ENCODE results near the gene CNGA1. TPM values are rescaled to one million over a fixed set of nuclear protein-coding genes. Genes with fewer than 3 reads are reported as not detected.

CNGA1 gene
- total and polyA plus RNA-seq, 4 experiments from 2014 or later: not detected

GRCh38 chr4:48047896-48048295 lies 31.4 kb upstream of the CNGA1 start:
- Mint-ChIP-seq H3K36me3 (no peaks in the 10 kb centered on the region), H3K4me3 (peak overlapping the region in 5 of 8 donors; percentile 14 to 89 (median 77)), H3K4me1 (peaks cover 34 to 63% (median 48%) of the 10 kb centered on the region in 4 donors), H3K9me3 (peaks cover 0 to 2% (median 0%) of the 10 kb centered on the region in 8 donors), H3K27ac (no peak overlapping the region), H3K27me3 (peaks cover 3 to 10% of the 10 kb centered on the region in 2 donors)
- no peak overlapping the region for H3K4me3 ChIP-seq (ENCODE audit: low read length in 2 of 2)
- no peaks in the 10 kb centered on the region for H3K9me3 ChIP-seq (ENCODE audit: control insufficient read depth in 1 of 2, low read length in 2 of 2)
- peaks cover 55% of the 10 kb centered on the region for H3K4me1 ChIP-seq (ENCODE audit: insufficient read depth, low read length)
- POLR2A ChIA-PET (ENCODE audit: partially characterized antibody): interaction anchor here (1.6 kb wide), 1 partner anchor 14 kb away, joined by 8 read pairs; no protein-coding TSS in a partner anchor
- no peaks in the 10 kb centered on the region for H3K27me3 ChIP-seq (ENCODE audit: insufficient read depth, low read length)
- intact Hi-C loops (cut with micrococcal nuclease): loop anchor here (1.0 kb wide), 1 partner anchor 15 kb away; no protein-coding TSS in a partner anchor
- H3K27ac ChIP-seq (ENCODE audit: low read depth, low read length): no peak overlapping the region
- H3K36me3 ChIP-seq (ENCODE audit: insufficient read depth, low read length): no peaks in the 10 kb centered on the region
- DNase-seq: no peak
- CTCF ChIA-PET (ENCODE audit: partially characterized antibody): interaction anchor here (2.2 to 11.0 kb wide), 3 partner anchors 15 to 47 kb away, joined by 5 to 140 read pairs (median 28); no protein-coding TSS in a partner anchor

DNA sequence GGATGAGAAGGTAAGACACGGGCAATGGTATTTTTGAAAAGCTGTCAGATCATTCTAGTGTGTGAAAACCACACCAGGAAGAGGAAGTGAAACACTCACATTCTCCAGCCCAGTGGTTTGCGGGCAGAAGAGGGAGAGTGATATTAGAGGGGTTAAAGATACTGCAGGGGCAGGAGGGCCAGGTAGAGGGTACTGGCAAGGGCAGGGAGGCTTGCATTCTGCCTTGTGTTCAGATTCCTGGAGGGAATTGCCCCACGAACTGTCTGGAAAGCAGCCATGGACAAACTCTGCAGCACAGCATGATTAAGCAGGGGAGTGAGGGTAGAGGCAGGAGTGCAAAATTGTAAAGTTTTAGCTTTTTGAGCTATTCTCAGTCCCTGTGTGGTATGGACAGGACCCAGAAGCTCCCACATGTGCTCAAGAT lies 31.0 kb upstream of the CNGA1 start:
- POLR2A ChIA-PET (ENCODE audit: partially characterized antibody): interaction anchor here (1.6 kb wide), 1 partner anchor 13 kb away, joined by 8 read pairs; no protein-coding TSS in a partner anchor
- no peak overlapping the region for H3K4me3 ChIP-seq (ENCODE audit: low read length in 2 of 2)
- Mint-ChIP-seq H3K4me3 (peak overlapping the region in 7 of 8 donors; percentile 46 to 90 (median 77)), H3K27me3 (peaks cover 4 to 10% of the 10 kb centered on the region in 2 donors), H3K27ac (peak overlapping the region in 4 of 7 donors; percentile 0 to 52 (median 22)), H3K36me3 (no peaks in the 10 kb centered on the region), H3K9me3 (peaks cover 0 to 2% (median 0%) of the 10 kb centered on the region in 8 donors), H3K4me1 (peaks cover 37 to 68% (median 52%) of the 10 kb centered on the region in 4 donors)
- CTCF ChIA-PET (ENCODE audit: partially characterized antibody): interaction anchor here (2.2 to 11.0 kb wide), 3 partner anchors 14 to 48 kb away, joined by 5 to 140 read pairs (median 28); no protein-coding TSS in a partner anchor
- no peaks in the 10 kb centered on the region for H3K27me3 ChIP-seq (ENCODE audit: insufficient read depth, low read length)
- no peaks in the 10 kb centered on the region for H3K9me3 ChIP-seq (ENCODE audit: control insufficient read depth in 1 of 2, low read length in 2 of 2)
- intact Hi-C loops (cut with micrococcal nuclease): loop anchor here (1.0 kb wide), 1 partner anchor 14 kb away; no protein-coding TSS in a partner anchor
- peak; percentile 40 to 67 (median 51) for DNase-seq
- H3K4me1 ChIP-seq (ENCODE audit: insufficient read depth, low read length): peaks cover 57% of the 10 kb centered on the region
- no peaks in the 10 kb centered on the region for H3K36me3 ChIP-seq (ENCODE audit: insufficient read depth, low read length)
- H3K27ac ChIP-seq (ENCODE audit: low read depth, low read length): no peak overlapping the region

- H3K36me3 Mint-ChIP-seq: no peaks in the 10 kb centered on the region
- no peak overlapping the region for H3K27ac ChIP-seq (ENCODE audit: low read depth, low read length)
- H3K4me1 Mint-ChIP-seq: peaks cover 37 to 73% (median 56%) of the 10 kb centered on the region in 4 donors
- ChIA-PET POLR2A (ENCODE audit: partially characterized antibody) (interaction anchor here (1.1 kb wide), 1 partner anchor 14 kb away, joined by 3 read pairs; no protein-coding TSS in a partner anchor), CTCF (ENCODE audit: partially characterized antibody) (interaction anchor here (1.0 to 11.0 kb wide), 4 partner anchors 13 to 63 kb away, joined by 3 to 140 read pairs (median 16); no protein-coding TSS in a partner anchor)
- H3K4me3 ChIP-seq (ENCODE audit: low read length in 2 of 2): no peak overlapping the region
- H3K9me3 Mint-ChIP-seq: no peaks in the 10 kb centered on the region
- no peak for DNase-seq
- peak overlapping the region in 4 of 8 donors; percentile 41 to 89 (median 50) for H3K4me3 Mint-ChIP-seq
- H3K27me3 ChIP-seq (ENCODE audit: insufficient read depth, low read length): no peaks in the 10 kb centered on the region
- peaks cover 7 to 15% of the 10 kb centered on the region in 2 donors for H3K27me3 Mint-ChIP-seq
- no peak overlapping the region for H3K27ac Mint-ChIP-seq
- H3K4me1 ChIP-seq (ENCODE audit: insufficient read depth, low read length): peaks cover 57% of the 10 kb centered on the region
- H3K9me3 ChIP-seq (ENCODE audit: control insufficient read depth in 1 of 2, low read length in 2 of 2): no peaks in the 10 kb centered on the region
- intact Hi-C loops (cut with micrococcal nuclease): loop anchor here (1.0 kb wide), 1 partner anchor 132 kb away; the partner anchor contains the start of gene NFXL1
- no peaks in the 10 kb centered on the region for H3K36me3 ChIP-seq (ENCODE audit: insufficient read depth, low read length)
Measured at GRCh38 chr4:48046059-48046458, 29.6 kb upstream of the CNGA1 start.

DNA sequence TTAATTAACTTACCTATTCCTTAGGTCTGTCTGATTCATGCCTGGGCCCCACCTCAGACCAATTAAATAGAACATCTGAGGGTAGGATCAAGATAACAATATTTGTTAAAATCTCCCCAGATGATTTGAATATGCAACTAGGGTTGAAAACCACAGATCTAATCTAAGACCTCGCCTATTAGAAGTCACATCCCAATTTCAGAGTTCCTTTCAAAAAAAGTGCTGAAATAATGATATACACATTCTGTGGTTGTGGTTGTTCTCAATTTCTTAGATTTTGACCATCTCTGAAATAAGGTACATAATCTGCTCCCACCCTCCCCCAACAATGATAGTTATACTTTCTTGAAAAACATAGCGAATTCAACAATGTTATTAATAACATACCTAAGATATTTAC lies 27.8 kb upstream of the CNGA1 start:
- intact Hi-C loops (cut with micrococcal nuclease): no loop called here
- no peaks in the 10 kb centered on the region for H3K36me3 ChIP-seq (ENCODE audit: insufficient read depth, low read length)
- no peak overlapping the region for H3K27ac ChIP-seq (ENCODE audit: low read depth, low read length)
- CTCF ChIA-PET (ENCODE audit: partially characterized antibody): interaction anchor here (1.3 to 11.0 kb wide), 4 partner anchors 11 to 46 kb away, joined by 3 to 140 read pairs (median 16); no protein-coding TSS in a partner anchor
- POLR2A ChIA-PET (ENCODE audit: partially characterized antibody): interaction anchor here (0.6 kb wide), 1 partner anchor 563 kb away, joined by 3 read pairs; no protein-coding TSS in a partner anchor
- peaks cover 57% of the 10 kb centered on the region for H3K4me1 ChIP-seq (ENCODE audit: insufficient read depth, low read length)
- no peaks in the 10 kb centered on the region for H3K9me3 Mint-ChIP-seq
- H3K27ac Mint-ChIP-seq: no peak overlapping the region
- no peaks in the 10 kb centered on the region for H3K27me3 ChIP-seq (ENCODE audit: insufficient read depth, low read length)
- no peaks in the 10 kb centered on the region for H3K9me3 ChIP-seq (ENCODE audit: control insufficient read depth in 1 of 2, low read length in 2 of 2)
- H3K27me3 Mint-ChIP-seq: peaks cover 7 to 15% of the 10 kb centered on the region in 2 donors
- no peak for DNase-seq
- peak overlapping the region in 5 of 8 donors; percentile 12 to 69 (median 39) for H3K4me3 Mint-ChIP-seq
- peaks cover 36 to 64% (median 53%) of the 10 kb centered on the region in 4 donors for H3K4me1 Mint-ChIP-seq
- H3K36me3 Mint-ChIP-seq: no peaks in the 10 kb centered on the region
- no peak overlapping the region for H3K4me3 ChIP-seq (ENCODE audit: low read length in 2 of 2)

DNA sequence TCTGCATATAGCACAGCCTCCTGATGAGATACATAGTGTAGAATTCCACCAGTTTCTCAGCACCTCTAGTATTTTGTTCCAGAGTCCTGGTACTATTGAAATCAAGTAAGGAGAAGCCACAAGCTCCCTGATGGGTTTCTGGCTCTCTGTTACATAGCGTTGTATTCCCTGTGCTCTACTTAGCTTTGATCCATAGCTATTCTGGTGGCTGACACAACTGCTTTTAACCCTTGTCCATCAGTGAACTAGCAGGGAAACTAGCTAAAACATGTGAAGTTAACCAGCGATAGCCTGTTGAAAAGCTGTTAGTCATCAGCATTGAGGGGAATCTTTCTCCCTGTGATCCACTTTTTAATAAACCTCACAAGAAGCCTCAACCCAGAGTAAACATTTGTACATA lies 27.0 kb upstream of the CNGA1 start:
- CTCF ChIA-PET (ENCODE audit: partially characterized antibody): interaction anchor here (11.0 kb wide), 1 partner anchor 11 kb away, joined by 140 read pairs; no protein-coding TSS in a partner anchor
- Histone ChIP-seq H3K4me1 (ENCODE audit: insufficient read depth, low read length) (peaks cover 57% of the 10 kb centered on the region), H3K27me3 (ENCODE audit: insufficient read depth, low read length) (no peaks in the 10 kb centered on the region), H3K9me3 (ENCODE audit: control insufficient read depth in 1 of 2, low read length in 2 of 2) (no peaks in the 10 kb centered on the region), H3K36me3 (ENCODE audit: insufficient read depth, low read length) (no peaks in the 10 kb centered on the region), H3K4me3 (ENCODE audit: low read length in 2 of 2) (no peak overlapping the region), H3K27ac (ENCODE audit: low read depth, low read length) (no peak overlapping the region)
- H3K4me3 Mint-ChIP-seq: peak overlapping the region in 3 of 8 donors; percentile 3 to 71 (median 25)
- POLR2A ChIA-PET (ENCODE audit: partially characterized antibody): interaction anchor here (0.9 kb wide), 1 partner anchor 96 kb away, joined by 3 read pairs; no protein-coding TSS in a partner anchor
- H3K27ac Mint-ChIP-seq: no peak overlapping the region
- no peaks in the 10 kb centered on the region for H3K36me3 Mint-ChIP-seq
- DNase-seq: no peak
- intact Hi-C loops (cut with micrococcal nuclease): loop anchor here (2.0 kb wide), 1 partner anchor 21 kb away; no protein-coding TSS in a partner anchor
- H3K27me3 Mint-ChIP-seq: peaks cover 7 to 15% of the 10 kb centered on the region in 2 donors
- H3K9me3 Mint-ChIP-seq: no peaks in the 10 kb centered on the region
- H3K4me1 Mint-ChIP-seq: peaks cover 36 to 64% (median 53%) of the 10 kb centered on the region in 4 donors

DNA sequence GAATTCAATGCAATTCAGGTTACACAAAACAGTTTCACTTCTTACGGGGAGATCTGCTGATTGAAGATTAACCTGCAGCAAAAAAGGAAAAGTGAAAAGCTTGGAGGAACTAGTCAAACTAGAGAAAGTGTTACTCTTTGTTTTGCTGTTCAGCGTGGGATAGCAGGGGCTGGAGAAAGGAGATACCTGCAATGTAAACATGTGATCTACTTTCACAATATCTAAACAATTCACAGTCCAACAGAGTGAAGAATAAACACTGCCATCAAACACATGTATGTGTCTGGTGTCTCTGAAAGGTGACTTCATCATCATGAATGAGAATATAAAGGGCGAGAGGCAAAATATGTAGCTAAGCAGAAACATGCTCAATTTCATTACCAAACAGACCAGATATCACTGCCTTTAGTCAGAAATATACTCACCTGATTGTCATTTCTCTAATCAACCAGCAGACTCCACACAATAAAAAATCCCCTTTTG lies 26.5 kb upstream of the CNGA1 start:
- Mint-ChIP-seq H3K36me3 (no peaks in the 10 kb centered on the region), H3K4me1 (peaks cover 36 to 61% (median 51%) of the 10 kb centered on the region in 4 donors), H3K9me3 (no peaks in the 10 kb centered on the region), H3K27me3 (peaks cover 7 to 15% of the 10 kb centered on the region in 2 donors), H3K4me3 (peak overlapping the region in 3 of 8 donors; percentile 3 to 71 (median 7)), H3K27ac (no peak overlapping the region)
- Histone ChIP-seq H3K27ac (ENCODE audit: low read depth, low read length) (no peak overlapping the region), H3K4me3 (ENCODE audit: low read length in 2 of 2) (no peak overlapping the region), H3K27me3 (ENCODE audit: insufficient read depth, low read length) (no peaks in the 10 kb centered on the region), H3K9me3 (ENCODE audit: control insufficient read depth in 1 of 2, low read length in 2 of 2) (no peaks in the 10 kb centered on the region), H3K4me1 (ENCODE audit: insufficient read depth, low read length) (peaks cover 53% of the 10 kb centered on the region), H3K36me3 (ENCODE audit: insufficient read depth, low read length) (no peaks in the 10 kb centered on the region)
- ChIA-PET CTCF (ENCODE audit: partially characterized antibody) (interaction anchor here (11.0 kb wide), 1 partner anchor 10 kb away, joined by 140 read pairs; no protein-coding TSS in a partner anchor), POLR2A (ENCODE audit: partially characterized antibody) (interaction anchor here (0.9 kb wide), 1 partner anchor 96 kb away, joined by 3 read pairs; no protein-coding TSS in a partner anchor)
- intact Hi-C loops (cut with micrococcal nuclease): loop anchor here (2.0 kb wide), 1 partner anchor 22 kb away; no protein-coding TSS in a partner anchor
- DNase-seq: no peak

Measured in CD4-positive, alpha-beta memory T cell (primary cell).